Measurements from ENCODE around the gene OR10A2. TPM values are rescaled to one million over a fixed set of nuclear protein-coding genes. Genes with fewer than 3 reads are reported as not detected.

Gene OR10A2
- total RNA-seq, 2 donors from 2014 or later, result not detected

DNA sequence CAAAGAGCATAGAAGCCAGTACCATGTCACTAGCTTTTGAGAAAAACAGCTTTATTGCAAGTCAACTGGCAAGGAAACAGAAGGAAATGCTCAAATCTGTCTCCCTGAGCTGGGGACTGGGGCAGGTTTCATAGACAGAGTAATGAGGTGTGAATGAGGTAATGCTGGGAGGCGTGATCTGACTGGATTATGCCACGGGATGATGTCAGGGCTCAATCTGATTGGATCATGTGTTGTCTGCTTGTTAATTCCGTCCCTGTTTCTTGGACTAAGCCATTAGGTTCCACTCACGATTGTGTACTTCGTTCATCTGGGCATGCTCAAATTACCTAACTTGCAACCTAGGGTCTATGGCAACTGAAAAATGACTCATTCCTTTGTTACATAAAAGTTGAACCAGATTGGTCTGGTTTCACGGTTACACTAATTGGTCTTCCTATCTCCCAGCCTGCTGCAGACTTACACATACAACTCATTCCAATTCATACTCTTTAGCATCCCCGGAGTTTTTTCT lies 37.6 kb upstream of the OR10A2 start:
- no peaks in the 10 kb centered on the region for H3K36me3 ChIP-seq (replicated peaks in 1 of 2; ENCODE audit: insufficient read depth in 1 of 2, low read depth in 2 of 2)
- no peak for TF ChIP-seq POLR2A (IDR thresholded peaks at IDR 0.05)
- TF ChIP-seq, protein P1, sequence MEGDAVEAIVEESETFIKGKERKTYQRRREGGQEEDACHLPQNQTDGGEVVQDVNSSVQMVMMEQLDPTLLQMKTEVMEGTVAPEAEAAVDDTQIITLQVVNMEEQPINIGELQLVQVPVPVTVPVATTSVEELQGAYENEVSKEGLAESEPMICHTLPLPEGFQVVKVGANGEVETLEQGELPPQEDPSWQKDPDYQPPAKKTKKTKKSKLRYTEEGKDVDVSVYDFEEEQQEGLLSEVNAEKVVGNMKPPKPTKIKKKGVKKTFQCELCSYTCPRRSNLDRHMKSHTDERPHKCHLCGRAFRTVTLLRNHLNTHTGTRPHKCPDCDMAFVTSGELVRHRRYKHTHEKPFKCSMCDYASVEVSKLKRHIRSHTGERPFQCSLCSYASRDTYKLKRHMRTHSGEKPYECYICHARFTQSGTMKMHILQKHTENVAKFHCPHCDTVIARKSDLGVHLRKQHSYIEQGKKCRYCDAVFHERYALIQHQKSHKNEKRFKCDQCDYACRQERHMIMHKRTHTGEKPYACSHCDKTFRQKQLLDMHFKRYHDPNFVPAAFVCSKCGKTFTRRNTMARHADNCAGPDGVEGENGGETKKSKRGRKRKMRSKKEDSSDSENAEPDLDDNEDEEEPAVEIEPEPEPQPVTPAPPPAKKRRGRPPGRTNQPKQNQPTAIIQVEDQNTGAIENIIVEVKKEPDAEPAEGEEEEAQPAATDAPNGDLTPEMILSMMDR (IDR thresholded peaks at IDR 0.05), result no peak
- H3K4me1 ChIP-seq, result no peaks in the 10 kb centered on the region
- H3K27me3 ChIP-seq, result no peaks in the 10 kb centered on the region
- DNase-seq (no peak), ATAC-seq (no peak)
- H3K9me3 ChIP-seq, result no peaks in the 10 kb centered on the region
- 65 to 73% methylated on average over 7 of the region's 7 CpGs for WGBS, 2 donors
- H3K4me3 ChIP-seq, result no peak overlapping the region
- H3K27ac ChIP-seq, result no peak overlapping the region
- intact Hi-C loops (cut with DNase I), result no loop called here

DNA sequence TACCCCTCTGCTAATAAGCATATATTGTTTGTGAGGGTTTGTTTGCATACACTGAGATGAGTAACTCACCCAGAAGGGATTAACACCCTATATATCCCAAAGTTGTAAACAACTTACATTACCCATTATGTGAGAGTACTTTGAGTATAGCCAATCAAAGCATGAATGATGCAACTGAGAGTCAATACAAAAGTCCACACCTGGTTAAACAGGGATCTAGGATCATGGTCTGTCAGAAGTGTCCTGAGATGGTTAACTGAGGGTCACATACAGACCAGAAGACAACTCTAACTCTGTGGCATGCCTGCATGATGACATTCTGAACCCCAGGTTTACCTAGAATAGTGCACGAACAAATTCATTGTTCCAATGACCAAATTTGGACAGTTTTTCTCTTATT lies 34.8 kb upstream of the OR10A2 start:
- intact Hi-C loops (cut with DNase I), result no loop called here
- no peaks in the 10 kb centered on the region for H3K36me3 ChIP-seq (replicated peaks in 1 of 2; ENCODE audit: insufficient read depth in 1 of 2, low read depth in 2 of 2)
- DNase-seq (no peak), ATAC-seq (no peak)
- TF ChIP-seq, protein P1 (IDR thresholded peaks at IDR 0.05), result no peak
- no peak for TF ChIP-seq POLR2A (IDR thresholded peaks at IDR 0.05)
- H3K27ac ChIP-seq, result no peak overlapping the region
- H3K4me1 ChIP-seq, result no peaks in the 10 kb centered on the region
- H3K9me3 ChIP-seq, result no peaks in the 10 kb centered on the region
- no peaks in the 10 kb centered on the region for H3K27me3 ChIP-seq
- WGBS, 2 donors, result 84 to 93% methylated on average over 1 of the region's 1 CpG
- H3K4me3 ChIP-seq, result no peak overlapping the region

DNA sequence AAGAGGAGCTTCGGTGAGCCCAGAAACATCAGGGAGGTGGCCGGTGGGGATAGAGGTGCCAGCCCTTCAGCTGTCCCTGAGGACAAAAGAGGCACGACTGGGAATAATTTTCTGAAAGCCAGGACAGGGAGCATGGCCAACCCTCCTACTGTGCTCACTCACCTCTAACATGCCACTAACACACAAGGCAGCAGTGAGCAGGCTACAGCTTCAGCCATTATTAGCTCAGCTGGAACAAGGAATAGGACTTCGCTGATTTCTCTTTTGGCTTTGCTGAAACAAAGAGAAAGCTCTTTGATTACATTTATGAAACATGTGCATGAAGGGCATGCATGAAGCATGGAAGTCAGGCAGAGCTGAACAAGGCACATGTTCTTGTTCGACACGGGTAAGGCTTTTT lies 29.5 kb upstream of the OR10A2 start:
- no peaks in the 10 kb centered on the region for H3K9me3 ChIP-seq
- TF ChIP-seq, protein P1 (IDR thresholded peaks at IDR 0.05), result no peak
- TF ChIP-seq POLR2A (IDR thresholded peaks at IDR 0.05), result no peak
- intact Hi-C loops (cut with DNase I), result no loop called here
- 76 to 78% methylated on average over 6 of the region's 6 CpGs for WGBS, 2 donors
- H3K36me3 ChIP-seq (replicated peaks in 1 of 2; ENCODE audit: insufficient read depth in 1 of 2, low read depth in 2 of 2), result no peaks in the 10 kb centered on the region
- H3K4me3 ChIP-seq, result no peak overlapping the region
- no peaks in the 10 kb centered on the region for H3K4me1 ChIP-seq
- no peaks in the 10 kb centered on the region for H3K27me3 ChIP-seq
- H3K27ac ChIP-seq, result no peak overlapping the region
- DNase-seq (no peak), ATAC-seq (no peak)

DNA sequence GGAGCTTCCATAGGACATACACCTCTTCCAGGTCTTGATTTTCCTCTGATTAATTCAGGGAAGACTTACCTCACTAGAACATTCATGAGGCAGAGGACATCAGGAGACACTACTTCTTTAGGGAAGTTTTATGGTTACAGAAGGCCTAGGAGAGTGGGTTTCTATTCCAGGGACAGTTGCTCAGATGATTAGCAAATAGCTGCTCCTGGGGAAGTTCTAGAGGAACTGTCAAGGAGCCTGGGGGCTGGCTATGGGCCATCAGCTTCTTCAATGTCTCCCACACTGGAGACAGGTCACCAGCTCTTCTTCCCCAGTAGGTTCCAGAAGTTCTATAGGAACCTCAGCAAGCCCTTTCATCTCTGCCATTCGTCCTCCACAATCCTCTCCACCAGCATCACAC lies 28.8 kb upstream of the OR10A2 start:
- Histone ChIP-seq H3K4me3 (no peak overlapping the region), H3K4me1 (no peaks in the 10 kb centered on the region), H3K36me3 (replicated peaks in 1 of 2; ENCODE audit: insufficient read depth in 1 of 2, low read depth in 2 of 2) (no peaks in the 10 kb centered on the region), H3K27ac (no peak overlapping the region), H3K9me3 (no peaks in the 10 kb centered on the region), H3K27me3 (no peaks in the 10 kb centered on the region)
- no peak for TF ChIP-seq POLR2A (IDR thresholded peaks at IDR 0.05)
- TF ChIP-seq, protein P1 (IDR thresholded peaks at IDR 0.05), result no peak
- no peak for ATAC-seq
- whole genome bisulfite sequencing, 2 donors, result 67 to 90% methylated on average over 1 of the region's 1 CpG
- DNase-seq, result no peak
- intact Hi-C loops (cut with DNase I), result no loop called here

DNA sequence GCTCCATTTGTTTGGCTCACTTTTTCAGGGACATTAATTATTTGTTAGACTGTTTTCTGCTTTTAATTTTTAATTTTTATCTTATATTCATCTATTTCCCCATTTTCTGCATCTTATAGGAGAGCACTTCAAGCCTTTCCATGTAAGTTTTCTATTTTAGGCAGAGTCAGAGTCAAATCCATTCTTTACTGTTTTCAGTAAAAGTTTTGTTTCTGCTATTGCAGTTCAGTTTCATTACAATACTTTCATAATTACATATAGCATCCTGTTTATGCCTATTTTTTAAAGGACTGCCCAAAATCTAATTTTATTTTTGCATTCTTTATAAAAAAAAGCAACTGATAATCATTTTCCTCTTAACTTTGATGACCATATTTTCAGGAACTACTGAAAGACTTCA lies 21.2 kb upstream of the OR10A2 start:
- TF ChIP-seq, protein P1 (IDR thresholded peaks at IDR 0.05), result no peak
- no peak for TF ChIP-seq POLR2A (IDR thresholded peaks at IDR 0.05)
- H3K27ac ChIP-seq, result no peak overlapping the region

More for the DNA sequence above, 21.2 kb upstream of the OR10A2 start:
- Histone ChIP-seq H3K4me1 (no peaks in the 10 kb centered on the region), H3K4me3 (no peak overlapping the region), H3K27me3 (no peaks in the 10 kb centered on the region), H3K9me3 (no peaks in the 10 kb centered on the region), H3K36me3 (replicated peaks in 1 of 2; ENCODE audit: insufficient read depth in 1 of 2, low read depth in 2 of 2) (no peaks in the 10 kb centered on the region)
- ATAC-seq (no peak), DNase-seq (no peak)
- intact Hi-C loops (cut with DNase I), result no loop called here
